ENCODE measurements around the gene KCNMB1.

KCNMB1 gene, protein sequence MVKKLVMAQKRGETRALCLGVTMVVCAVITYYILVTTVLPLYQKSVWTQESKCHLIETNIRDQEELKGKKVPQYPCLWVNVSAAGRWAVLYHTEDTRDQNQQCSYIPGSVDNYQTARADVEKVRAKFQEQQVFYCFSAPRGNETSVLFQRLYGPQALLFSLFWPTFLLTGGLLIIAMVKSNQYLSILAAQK

GRCh38 chr5:170388818-170389549 is at the start of gene KCNMB1:
Gene KCNMB1 (minus strand): TSS chr5:170389367. CDS start chr5:170385447, 3,920 bp downstream.
- DNase-seq, result peak; percentile 5

DNA sequence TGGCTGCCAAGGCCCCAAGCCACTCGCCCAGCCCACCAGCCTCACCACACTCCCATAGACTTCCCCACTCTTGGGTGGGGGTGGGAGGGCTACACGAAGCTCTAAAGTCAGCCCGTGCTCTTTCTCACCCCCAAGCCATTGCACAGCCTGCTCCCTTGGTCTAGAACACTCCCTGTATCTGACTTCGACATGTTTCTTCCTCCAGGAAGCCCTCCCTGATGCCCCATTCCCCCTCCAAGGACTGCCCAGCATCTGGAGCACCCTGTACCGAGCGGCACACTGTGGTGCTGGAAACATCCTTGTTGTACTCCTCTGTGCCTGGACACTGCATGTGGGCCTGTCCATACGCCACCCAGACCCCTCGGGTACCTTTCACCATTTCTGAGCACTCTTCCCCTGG is 49.4 kb upstream of the KCNMB1 start:
- no peak for DNase-seq

- DNase-seq, result no peak
Observed at GRCh38 chr5:170437621-170438375, 48.6 kb upstream of the KCNMB1 start.

GRCh38 chr5:170436335-170436734 is 47.2 kb upstream of the KCNMB1 start:
- no peak for DNase-seq

GRCh38 chr5:170434966-170435605 is 45.9 kb upstream of the KCNMB1 start:
- DNase-seq, result peak; percentile 45

DNA sequence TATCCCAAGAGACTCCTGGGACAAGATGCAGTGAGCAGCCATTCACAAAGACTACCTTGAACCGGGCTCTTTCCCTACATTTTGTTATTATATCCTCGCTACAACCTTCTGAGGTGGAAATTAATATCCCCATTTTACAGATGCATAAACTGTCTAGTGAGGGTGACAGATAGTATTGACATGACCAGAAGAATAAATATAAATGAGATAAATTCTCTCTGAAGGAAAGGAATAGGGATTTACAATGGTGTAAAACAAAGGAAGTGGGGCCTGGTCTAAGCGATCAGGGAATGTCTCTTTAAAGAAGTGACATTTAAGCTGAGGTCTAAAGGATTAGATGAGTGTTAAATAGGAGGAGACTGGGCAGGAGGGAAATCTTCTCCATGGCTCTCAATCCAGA is 43.5 kb upstream of the KCNMB1 start:
- DNase-seq, result no peak

DNA sequence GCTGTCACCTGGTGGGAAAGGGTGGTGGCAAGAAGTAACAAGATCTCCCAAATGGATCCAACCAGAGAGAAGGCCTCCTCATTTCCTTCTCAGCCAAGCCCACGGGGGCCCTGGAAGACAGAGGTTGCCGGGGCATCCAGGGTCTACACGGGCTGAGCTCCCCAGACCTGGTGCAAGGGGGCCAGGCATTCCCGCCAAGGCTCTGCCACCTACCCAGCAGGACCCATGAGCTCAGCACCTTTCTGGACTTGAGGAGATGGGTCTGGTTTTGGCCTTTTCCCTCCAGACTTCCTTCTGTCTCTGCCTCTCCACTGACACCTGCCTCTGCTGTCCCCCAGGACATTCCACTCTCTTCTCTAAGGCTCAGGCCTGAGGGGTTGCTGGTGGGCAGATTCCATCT is 42.4 kb upstream of the KCNMB1 start:
- no peak for DNase-seq

GRCh38 chr5:170430866-170431437 is 41.8 kb upstream of the KCNMB1 start:
- DNase-seq, result no peak

- no peak for DNase-seq
Observed at GRCh38 chr5:170430256-170430655, 41.1 kb upstream of the KCNMB1 start.

DNA sequence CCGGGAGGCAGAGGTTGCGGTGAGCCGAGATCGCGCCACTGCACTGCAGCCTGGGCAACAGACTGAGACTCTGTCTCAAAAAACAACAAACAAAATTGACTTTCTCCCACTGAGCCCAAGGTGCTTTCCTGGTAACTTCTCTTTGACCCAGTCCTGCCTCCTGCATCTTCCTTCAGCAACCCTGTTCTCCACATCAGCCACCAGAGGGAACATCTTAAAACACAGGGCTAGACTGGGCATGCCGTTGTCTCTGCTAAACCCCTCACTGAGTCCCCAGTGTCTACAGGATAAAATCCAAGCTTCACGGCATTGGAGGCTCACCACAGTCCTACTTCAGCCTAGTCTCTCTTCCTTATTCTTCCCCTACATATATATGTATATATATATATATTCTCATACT is 39.8 kb upstream of the KCNMB1 start:
- DNase-seq, result peak; percentile 17

- DNase-seq, result peak; percentile 48
Observed at GRCh38 chr5:170427672-170428236, 38.6 kb upstream of the KCNMB1 start.

- no peak for DNase-seq
Observed at GRCh38 chr5:170426786-170427185, 37.6 kb upstream of the KCNMB1 start.

- no peak for DNase-seq
Observed at GRCh38 chr5:170426149-170426767, 37.1 kb upstream of the KCNMB1 start.

- DNase-seq, result no peak
Observed at GRCh38 chr5:170425731-170426130, 36.6 kb upstream of the KCNMB1 start.

DNA sequence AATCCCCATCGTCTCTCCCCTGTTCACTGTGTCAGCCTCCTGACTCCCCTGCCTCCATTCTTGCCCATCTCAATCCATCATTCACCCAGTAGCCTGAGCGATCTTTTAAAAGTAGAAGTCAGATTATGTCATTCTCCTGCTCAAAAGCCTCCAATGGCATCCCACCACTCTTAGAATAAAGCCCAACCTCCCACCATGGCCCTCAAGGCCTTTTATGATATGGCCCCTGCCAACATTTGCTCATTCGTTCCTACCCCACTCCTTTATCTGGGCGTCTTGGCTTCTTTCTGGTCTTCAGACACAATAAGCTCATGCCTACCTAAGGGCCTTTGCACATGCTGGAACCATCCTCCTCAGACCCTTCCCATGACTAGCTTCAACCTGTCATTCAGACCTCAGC is 35.5 kb upstream of the KCNMB1 start:
- no peak for DNase-seq

DNA sequence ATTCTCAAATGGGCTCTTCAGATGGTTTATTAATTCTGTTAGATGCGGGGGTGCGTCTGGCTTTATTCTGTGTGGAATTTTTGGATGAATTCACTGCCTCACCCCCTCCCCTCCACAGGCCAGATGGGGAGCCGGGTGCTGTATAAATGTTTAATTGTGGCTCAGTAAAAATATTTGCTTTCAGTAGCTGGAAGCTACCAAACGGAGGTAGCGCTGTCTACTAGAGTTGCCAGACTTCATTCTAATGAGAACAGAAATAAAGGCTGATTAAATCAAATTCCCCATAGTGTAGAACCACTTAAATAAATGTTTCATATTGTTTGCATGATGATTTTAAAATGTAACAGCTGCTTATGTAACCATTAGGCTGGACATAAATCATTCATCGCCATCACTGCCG is 34.5 kb upstream of the KCNMB1 start:
- no peak for DNase-seq

GRCh38 chr5:170421826-170422225 is 32.7 kb upstream of the KCNMB1 start:
- DNase-seq, result no peak

- DNase-seq, result peak; percentile 54
Observed at GRCh38 chr5:170420806-170421412, 31.7 kb upstream of the KCNMB1 start.

DNA sequence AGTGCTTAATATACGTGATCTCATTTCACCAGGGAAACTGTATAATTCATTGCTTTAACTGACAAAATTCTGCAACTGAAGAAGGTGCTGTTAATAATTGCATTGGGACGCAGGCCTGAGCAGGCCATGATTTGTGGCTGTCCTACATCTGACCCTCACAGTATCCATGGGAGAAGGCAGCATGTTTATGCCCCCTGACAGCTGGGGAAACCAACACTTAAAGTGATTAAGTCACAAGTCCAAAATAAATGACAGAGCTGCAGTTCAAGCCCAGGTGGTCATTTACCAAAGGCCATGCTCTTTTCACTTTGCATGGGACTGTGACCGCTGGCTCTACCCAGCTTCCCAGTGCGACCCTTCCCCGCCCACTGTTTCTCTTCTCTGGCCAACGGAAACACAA is 30.5 kb upstream of the KCNMB1 start:
- DNase-seq, result no peak

GRCh38 chr5:170418736-170419135 is 29.6 kb upstream of the KCNMB1 start:
- DNase-seq, result no peak

DNA sequence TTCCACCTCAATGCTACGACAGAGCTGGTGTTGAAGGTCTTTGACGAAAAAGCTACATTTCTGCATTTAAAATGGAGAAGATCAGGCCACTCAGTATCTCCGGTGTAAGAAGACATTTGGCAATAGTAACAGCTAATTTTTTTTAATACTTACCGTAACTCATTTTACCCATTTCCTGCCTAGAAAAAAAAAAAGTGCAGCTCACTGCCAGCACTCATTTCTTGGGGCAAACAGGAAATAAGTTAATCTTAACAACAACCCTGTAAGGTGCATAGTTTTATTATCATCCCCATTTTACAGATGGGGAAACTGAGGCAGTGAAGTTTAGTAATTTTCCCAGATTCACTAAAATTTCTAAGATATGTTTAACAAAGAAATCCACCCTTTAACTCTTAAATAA is 27.4 kb upstream of the KCNMB1 start:
- no peak for DNase-seq

- no peak for DNase-seq
Observed at GRCh38 chr5:170414786-170415185, 25.6 kb upstream of the KCNMB1 start.
